ENCODE results near the gene VCX3B.

- TF ChIP-seq CTCF (IDR thresholded peaks at IDR 0.05) (no peak), POLR2A (IDR thresholded peaks at IDR 0.05) (no peak)
These were observed 35.6 kb downstream of the VCX3B start for GRCh38 chrX:8500203-8500602.

Data from lower leg skin (tissue), 3 donors.